ENCODE measurements around the gene C1QB. TPM values are rescaled to one million over a fixed set of nuclear protein-coding genes. Genes with fewer than 3 reads are reported as not detected.

C1QB gene
- total and polyA plus RNA-seq, 2 of the 8 experiments (the other 6 are each of a cell fraction or from before 2014, with no cell fraction given): not detected

DNA sequence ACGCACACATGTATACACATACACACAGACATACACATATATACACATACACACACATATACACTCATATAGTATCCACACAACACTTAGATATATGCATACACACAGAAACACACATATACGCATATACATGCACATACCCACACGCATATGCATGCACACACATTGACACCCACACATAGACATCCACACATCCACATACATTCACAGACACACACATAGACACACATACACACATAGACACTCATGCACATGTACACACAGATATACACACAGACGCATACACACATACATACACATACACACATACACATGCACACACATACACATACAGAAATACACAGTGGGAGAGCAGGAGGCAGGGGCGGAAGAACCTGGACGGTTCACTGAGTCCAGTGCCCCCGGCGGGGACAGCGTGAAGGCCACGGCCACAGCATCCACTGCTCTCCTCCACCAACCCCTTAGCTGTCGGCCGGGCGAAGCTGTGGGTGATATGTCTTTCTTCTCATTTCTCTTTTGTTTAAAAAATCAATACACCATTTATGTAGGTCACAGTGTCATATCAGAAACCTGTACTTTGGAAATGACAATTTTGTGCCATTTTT is 2.8 kb upstream of the C1QB start:
- Histone ChIP-seq H3K4ac (replicated peaks; ENCODE audit: insufficient read length, low read depth, low read length) (no peak overlapping the region), H3K4me2 (ENCODE audit: insufficient read depth in 1 of 2, low read depth in 2 of 2, low read length in 2 of 2) (no peak overlapping the region), H3K79me1 (ENCODE audit: low read depth, low read length) (no peaks in the 10 kb centered on the region), H3K27me3 (replicated peaks in 1 of 4; ENCODE audit: control insufficient read depth in 3 of 4, extremely low read depth in 1 of 4, insufficient read depth in 3 of 4, low read length in 3 of 4) (no peaks in the 10 kb centered on the region; a peak in 1 of 7 replicates), H3K23ac (ENCODE audit: insufficient read length) (no peak overlapping the region), H2BK20ac (ENCODE audit: low read length) (no peak overlapping the region), H3K23me2 (ENCODE audit: low read depth, low read length) (no peaks in the 10 kb centered on the region; the same call in 1 of the 2 replicates), H4K8ac (ENCODE audit: extremely low read depth, insufficient read depth, low read length) (peak overlapping the region; percentile 35; the same call in 1 of the 2 replicates), H4K91ac (replicated peaks; ENCODE audit: insufficient read length, low read length) (no peak overlapping the region), H4K20me1 (replicated peaks in 1 of 2; ENCODE audit: control insufficient read depth in 1 of 2, insufficient read depth in 2 of 2, low read length in 2 of 2) (peaks cover 0 to 3% of the 10 kb centered on the region in 2 experiments), H3K79me2 (ENCODE audit: control insufficient read depth in 1 of 2, insufficient read depth in 2 of 2, low read length in 2 of 2) (no peaks in the 10 kb centered on the region), H2BK120ac (replicated peaks; ENCODE audit: low read depth, low read length) (no peak overlapping the region), H3K4me1 (replicated peaks in 1 of 4; ENCODE audit: control insufficient read depth in 3 of 4, insufficient read depth in 4 of 4, low read length in 3 of 4) (no peaks in the 10 kb centered on the region; a peak in 1 of 7 replicates), H3K9me3 (ENCODE audit: insufficient read depth in 2 of 2, low read depth in 1 of 2, low read length in 1 of 2) (no peaks in the 10 kb centered on the region), H3K27ac (ENCODE audit: low read depth, low read length) (no peak overlapping the region), H3K4me3 (ENCODE audit: extremely low read depth in 1 of 4, insufficient read depth in 2 of 4, low read depth in 3 of 4, low read length in 4 of 4) (no peak overlapping the region), H3K9ac (replicated peaks in 1 of 4; ENCODE audit: extremely low read depth in 1 of 4, low read depth in 3 of 4, low read length in 3 of 4) (no peak overlapping the region), H2AK5ac (ENCODE audit: low read depth, low read length) (no peak overlapping the region), H3K56ac (replicated peaks; ENCODE audit: insufficient read length, low read depth, low read length) (no peak overlapping the region), H2BK5ac (ENCODE audit: low read depth, low read length) (no peak overlapping the region), H2AFZ (ENCODE audit: low read length) (no peak overlapping the region), H3K18ac (ENCODE audit: extremely low read depth, low read length) (no peak overlapping the region), H4K5ac (ENCODE audit: insufficient read length, low read depth, low read length) (no peak overlapping the region), H2BK15ac (ENCODE audit: low read length) (no peak overlapping the region), H3K14ac (ENCODE audit: insufficient read length) (no peak overlapping the region), H2BK12ac (ENCODE audit: low read depth, low read length) (no peak overlapping the region), H3K36me3 (ENCODE audit: control insufficient read depth in 2 of 4, insufficient read depth in 4 of 4, low read length in 3 of 4) (no peaks in the 10 kb centered on the region)
- POLR2A ChIA-PET (ENCODE audit: partially characterized antibody): interaction anchor here (0.6 kb wide), 1 partner anchor 55 kb away, joined by 3 read pairs; no protein-coding TSS in a partner anchor
- FAIRE-seq (no peak), DNase-seq (ENCODE audit: low read depth in 1 of 2, low spot score in 2 of 2) (no peak)
- CTCF ChIA-PET (ENCODE audit: partially characterized antibody): interaction anchor here (0.8 to 1.4 kb wide), 3 partner anchors 16 to 122 kb away, joined by 3 to 4 read pairs (median 3); no protein-coding TSS in a partner anchor
- 94% methylated on average over 13 of the region's 13 CpGs; no CpG with 5 or more reads in 1 of the 2 experiments for WGBS, 2 experiments (ENCODE audit: extremely low coverage in 1 of 2, insufficient coverage in 1 of 2, insufficient read length in 1 of 2, insufficient replicate concordance in 2 of 2, low coverage in 1 of 2, low lambda C conversion rate in 2 of 2, missing lambda C conversion rate in 1 of 2)
- TF ChIP-seq TCF12 (IDR thresholded peaks at IDR 0.05; ENCODE audit: low read depth, low read length) (no peak), TEAD4 (IDR thresholded peaks at IDR 0.05; ENCODE audit: low read depth, low read length) (no peak), RAD21 (IDR thresholded peaks at IDR 0.05 in 1 of 2, conservative IDR thresholded peaks at IDR 0.05 in 1 of 2; ENCODE audit: low read depth in 2 of 2, low read length in 2 of 2) (no peak), HDAC2 (IDR thresholded peaks at IDR 0.05; ENCODE audit: borderline replicate concordance in 1 of 2, low read depth in 2 of 2, low read length in 2 of 2) (no peak), GABPA (IDR thresholded peaks at IDR 0.05; ENCODE audit: borderline replicate concordance, insufficient read depth, low read length) (no peak), HDAC6 (IDR thresholded peaks at IDR 0.05; ENCODE audit: low read depth, low read length) (no peak), POLR2AphosphoS5 (IDR thresholded peaks at IDR 0.05; ENCODE audit: low read depth, low read length) (no peak), SP4 (IDR thresholded peaks at IDR 0.05; ENCODE audit: low read length) (no peak), TBP (IDR thresholded peaks at IDR 0.05; ENCODE audit: low read depth, low read length) (no peak), CHD2 (IDR thresholded peaks at IDR 0.05; ENCODE audit: low read length) (no peak)
